GM12878 (cell line): ENCODE results near the gene UPF1.

Experiments
- NRF1 ChIP-seq: conservative IDR thresholded peaks from 2 replicates; pipeline ENCODE4 v1.6.1; 2011; ENCODE audit warnings: mild to moderate bottlenecking, low read depth, low read length, improper control_type of control experiment
- POLR2A ChIP-seq: IDR thresholded peaks from 2 replicates; pipeline ENCODE4 v1.6.1; 2011; ENCODE audit warnings: low read depth, mild to moderate bottlenecking, low read length
- POLR2AphosphoS5 ChIP-seq: IDR thresholded peaks from 2 replicates; pipeline ENCODE4 v1.6.1; 2011; ENCODE audit warnings: mild to moderate bottlenecking, low read length, inconsistent platforms
- RFX5 ChIP-seq: IDR thresholded peaks from 2 replicates; pipeline ENCODE4 v1.6.1; 2011; ENCODE audit warnings: low read depth, low read length, improper control_type of control experiment
- TF ChIP-seq, protein P1 (sequence below), 3 experiments: IDR thresholded peaks in 2 of 3; conservative IDR thresholded peaks in 1 of 3; 2 replicates each; pipeline ENCODE4 v1.5.1; 2011; ENCODE audit warnings: low read depth in 3 of 3, low read length in 3 of 3, mild to moderate bottlenecking in 3 of 3, control low read depth in 2 of 3, moderate library complexity in 2 of 3, inconsistent platforms in 1 of 3, mixed read lengths in 1 of 3; ENCODE audit not compliant: control insufficient read depth in 2 of 3, insufficient read depth in 1 of 3; ENCODE audit errors: extremely low read depth in 1 of 3
- TF ChIP-seq, protein P2 (sequence below): IDR thresholded peaks from 2 replicates; pipeline ENCODE4 v1.6.1; 2011; ENCODE audit warnings: low read depth, low read length, improper control_type of control experiment, borderline replicate concordance
- TF ChIP-seq, protein P3 (sequence below): IDR thresholded peaks from 2 replicates; pipeline ENCODE4 v1.6.1; 2012; ENCODE audit warnings: mild to moderate bottlenecking, low read depth, low read length

DNA sequence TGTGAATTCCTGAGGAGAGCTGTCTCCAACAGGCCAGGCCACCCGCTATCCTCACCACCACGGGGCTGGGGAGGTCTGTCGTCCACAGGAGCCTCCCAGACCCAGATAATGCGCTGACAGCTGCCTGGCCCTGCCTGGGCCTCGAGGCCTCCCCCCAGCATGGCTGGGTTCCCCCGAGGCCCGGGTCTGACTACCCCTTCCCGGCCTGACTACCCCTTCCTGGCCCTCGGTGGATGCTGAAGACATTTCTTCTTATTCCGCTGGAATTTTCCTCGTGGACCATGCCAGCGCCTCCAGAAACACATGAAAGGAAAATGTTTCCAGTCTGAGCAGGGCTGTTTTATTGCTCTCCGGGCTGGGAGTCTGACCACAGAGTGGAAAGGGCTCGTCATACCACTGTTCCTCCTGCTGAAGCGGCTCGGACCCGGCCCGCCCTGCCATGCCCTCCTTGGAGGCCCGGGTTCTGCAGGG is 23.9 kb upstream of the UPF1 start:
- TF ChIP-seq, protein P1, sequence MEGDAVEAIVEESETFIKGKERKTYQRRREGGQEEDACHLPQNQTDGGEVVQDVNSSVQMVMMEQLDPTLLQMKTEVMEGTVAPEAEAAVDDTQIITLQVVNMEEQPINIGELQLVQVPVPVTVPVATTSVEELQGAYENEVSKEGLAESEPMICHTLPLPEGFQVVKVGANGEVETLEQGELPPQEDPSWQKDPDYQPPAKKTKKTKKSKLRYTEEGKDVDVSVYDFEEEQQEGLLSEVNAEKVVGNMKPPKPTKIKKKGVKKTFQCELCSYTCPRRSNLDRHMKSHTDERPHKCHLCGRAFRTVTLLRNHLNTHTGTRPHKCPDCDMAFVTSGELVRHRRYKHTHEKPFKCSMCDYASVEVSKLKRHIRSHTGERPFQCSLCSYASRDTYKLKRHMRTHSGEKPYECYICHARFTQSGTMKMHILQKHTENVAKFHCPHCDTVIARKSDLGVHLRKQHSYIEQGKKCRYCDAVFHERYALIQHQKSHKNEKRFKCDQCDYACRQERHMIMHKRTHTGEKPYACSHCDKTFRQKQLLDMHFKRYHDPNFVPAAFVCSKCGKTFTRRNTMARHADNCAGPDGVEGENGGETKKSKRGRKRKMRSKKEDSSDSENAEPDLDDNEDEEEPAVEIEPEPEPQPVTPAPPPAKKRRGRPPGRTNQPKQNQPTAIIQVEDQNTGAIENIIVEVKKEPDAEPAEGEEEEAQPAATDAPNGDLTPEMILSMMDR (IDR thresholded peaks at IDR 0.05 in 2 of 3, conservative IDR thresholded peaks at IDR 0.05 in 1 of 3; ENCODE audit: control insufficient read depth in 2 of 3, extremely low read depth in 1 of 3, insufficient read depth in 1 of 3, low read depth in 3 of 3, low read length in 3 of 3): no peak
- TF ChIP-seq, protein P2, sequence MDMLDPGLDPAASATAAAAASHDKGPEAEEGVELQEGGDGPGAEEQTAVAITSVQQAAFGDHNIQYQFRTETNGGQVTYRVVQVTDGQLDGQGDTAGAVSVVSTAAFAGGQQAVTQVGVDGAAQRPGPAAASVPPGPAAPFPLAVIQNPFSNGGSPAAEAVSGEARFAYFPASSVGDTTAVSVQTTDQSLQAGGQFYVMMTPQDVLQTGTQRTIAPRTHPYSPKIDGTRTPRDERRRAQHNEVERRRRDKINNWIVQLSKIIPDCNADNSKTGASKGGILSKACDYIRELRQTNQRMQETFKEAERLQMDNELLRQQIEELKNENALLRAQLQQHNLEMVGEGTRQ: no peak
- TF ChIP-seq, protein P3, sequence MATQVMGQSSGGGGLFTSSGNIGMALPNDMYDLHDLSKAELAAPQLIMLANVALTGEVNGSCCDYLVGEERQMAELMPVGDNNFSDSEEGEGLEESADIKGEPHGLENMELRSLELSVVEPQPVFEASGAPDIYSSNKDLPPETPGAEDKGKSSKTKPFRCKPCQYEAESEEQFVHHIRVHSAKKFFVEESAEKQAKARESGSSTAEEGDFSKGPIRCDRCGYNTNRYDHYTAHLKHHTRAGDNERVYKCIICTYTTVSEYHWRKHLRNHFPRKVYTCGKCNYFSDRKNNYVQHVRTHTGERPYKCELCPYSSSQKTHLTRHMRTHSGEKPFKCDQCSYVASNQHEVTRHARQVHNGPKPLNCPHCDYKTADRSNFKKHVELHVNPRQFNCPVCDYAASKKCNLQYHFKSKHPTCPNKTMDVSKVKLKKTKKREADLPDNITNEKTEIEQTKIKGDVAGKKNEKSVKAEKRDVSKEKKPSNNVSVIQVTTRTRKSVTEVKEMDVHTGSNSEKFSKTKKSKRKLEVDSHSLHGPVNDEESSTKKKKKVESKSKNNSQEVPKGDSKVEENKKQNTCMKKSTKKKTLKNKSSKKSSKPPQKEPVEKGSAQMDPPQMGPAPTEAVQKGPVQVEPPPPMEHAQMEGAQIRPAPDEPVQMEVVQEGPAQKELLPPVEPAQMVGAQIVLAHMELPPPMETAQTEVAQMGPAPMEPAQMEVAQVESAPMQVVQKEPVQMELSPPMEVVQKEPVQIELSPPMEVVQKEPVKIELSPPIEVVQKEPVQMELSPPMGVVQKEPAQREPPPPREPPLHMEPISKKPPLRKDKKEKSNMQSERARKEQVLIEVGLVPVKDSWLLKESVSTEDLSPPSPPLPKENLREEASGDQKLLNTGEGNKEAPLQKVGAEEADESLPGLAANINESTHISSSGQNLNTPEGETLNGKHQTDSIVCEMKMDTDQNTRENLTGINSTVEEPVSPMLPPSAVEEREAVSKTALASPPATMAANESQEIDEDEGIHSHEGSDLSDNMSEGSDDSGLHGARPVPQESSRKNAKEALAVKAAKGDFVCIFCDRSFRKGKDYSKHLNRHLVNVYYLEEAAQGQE: no peak
- no peak for TF ChIP-seq NRF1
- TF ChIP-seq POLR2AphosphoS5: no peak
- no peak for TF ChIP-seq RFX5
- no peak for TF ChIP-seq POLR2A
